ENCODE results near the gene NCAN. TPM values are rescaled to one million over a fixed set of nuclear protein-coding genes. Genes with fewer than 3 reads are reported as not detected.
A peak's percentile ranks its signal among the peaks of the same experiment; 100 is the strongest.

The NCAN gene
- total RNA-seq, 4 donors from 2014 or later = not detected

DNA sequence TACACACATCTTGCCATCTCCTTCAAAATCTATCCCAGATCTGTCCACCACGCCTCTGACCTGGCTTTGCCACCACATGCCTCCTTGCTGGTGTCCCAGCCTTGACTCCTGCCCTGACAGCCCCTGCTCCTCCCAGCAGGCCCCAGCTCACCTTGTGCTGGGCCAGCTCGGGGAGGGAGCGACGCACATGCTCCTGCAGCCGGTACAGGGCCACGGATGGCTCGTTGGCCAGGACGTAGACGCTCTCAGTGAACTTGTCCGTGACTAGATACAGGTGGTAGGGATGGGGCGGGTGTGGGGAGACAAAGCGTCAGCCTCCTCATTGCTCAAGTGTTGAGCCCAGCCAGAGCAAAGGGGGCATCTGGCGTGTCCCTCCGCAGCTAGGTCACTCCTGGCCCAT, 25.0 kb upstream of the NCAN start:
- H3K9me3 ChIP-seq = no peaks in the 10 kb centered on the region
- no peak overlapping the region for H3K27ac ChIP-seq
- H3K4me3 ChIP-seq = no peak overlapping the region
- H3K4me1 ChIP-seq = peaks cover 18 to 34% (median 24%) of the 10 kb centered on the region in 3 donors
- intact Hi-C loops (cut with DNase I) = no loop called here
- no peaks in the 10 kb centered on the region for H3K27me3 ChIP-seq
- H3K36me3 ChIP-seq = peaks cover 0 to 55% (median 8%) of the 10 kb centered on the region in 3 donors
- 90 to 96% methylated on average over 4 to 5 of the region's 14 CpGs for WGBS, 2 donors
- TF ChIP-seq, protein P1, sequence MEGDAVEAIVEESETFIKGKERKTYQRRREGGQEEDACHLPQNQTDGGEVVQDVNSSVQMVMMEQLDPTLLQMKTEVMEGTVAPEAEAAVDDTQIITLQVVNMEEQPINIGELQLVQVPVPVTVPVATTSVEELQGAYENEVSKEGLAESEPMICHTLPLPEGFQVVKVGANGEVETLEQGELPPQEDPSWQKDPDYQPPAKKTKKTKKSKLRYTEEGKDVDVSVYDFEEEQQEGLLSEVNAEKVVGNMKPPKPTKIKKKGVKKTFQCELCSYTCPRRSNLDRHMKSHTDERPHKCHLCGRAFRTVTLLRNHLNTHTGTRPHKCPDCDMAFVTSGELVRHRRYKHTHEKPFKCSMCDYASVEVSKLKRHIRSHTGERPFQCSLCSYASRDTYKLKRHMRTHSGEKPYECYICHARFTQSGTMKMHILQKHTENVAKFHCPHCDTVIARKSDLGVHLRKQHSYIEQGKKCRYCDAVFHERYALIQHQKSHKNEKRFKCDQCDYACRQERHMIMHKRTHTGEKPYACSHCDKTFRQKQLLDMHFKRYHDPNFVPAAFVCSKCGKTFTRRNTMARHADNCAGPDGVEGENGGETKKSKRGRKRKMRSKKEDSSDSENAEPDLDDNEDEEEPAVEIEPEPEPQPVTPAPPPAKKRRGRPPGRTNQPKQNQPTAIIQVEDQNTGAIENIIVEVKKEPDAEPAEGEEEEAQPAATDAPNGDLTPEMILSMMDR (IDR thresholded peaks at IDR 0.05) = no peak
- no peak for TF ChIP-seq POLR2A (IDR thresholded peaks at IDR 0.05)
- DNase-seq = no peak

DNA sequence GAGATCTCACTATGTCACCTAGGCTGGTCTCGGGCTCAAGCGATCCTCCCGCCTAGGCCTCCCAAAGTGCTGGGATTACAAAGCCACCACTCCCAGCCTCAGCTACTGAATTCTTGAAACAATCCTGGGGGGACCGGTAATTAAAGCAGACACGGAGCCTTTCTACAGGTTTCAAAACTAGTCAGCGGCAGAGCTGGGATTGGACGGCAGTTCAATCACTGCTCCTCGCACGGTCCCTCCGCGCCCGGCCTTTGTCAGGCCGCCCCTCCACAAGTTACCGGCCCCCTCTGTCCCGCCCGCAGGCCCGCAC, 20.0 kb upstream of the NCAN start:
- H3K4me3 ChIP-seq = peak overlapping the region; percentile 59 to 85 (median 82)
- intact Hi-C loops (cut with DNase I) = no loop called here
- H3K36me3 ChIP-seq = peaks cover 0 to 21% (median under 1%) of the 10 kb centered on the region in 3 donors
- H3K27ac ChIP-seq = peak overlapping the region; percentile 98 to 100 (median 99)
- no peaks in the 10 kb centered on the region for H3K9me3 ChIP-seq
- peaks cover 37 to 60% (median 40%) of the 10 kb centered on the region in 3 donors for H3K4me1 ChIP-seq
- TF ChIP-seq POLR2A (IDR thresholded peaks at IDR 0.05) = no peak
- TF ChIP-seq, protein P1 (IDR thresholded peaks at IDR 0.05) = no peak
- DNase-seq = no peak
- WGBS, 2 donors = 0 to 1% methylated on average over 1 to 15 of the region's 17 CpGs
- H3K27me3 ChIP-seq = no peaks in the 10 kb centered on the region

DNA sequence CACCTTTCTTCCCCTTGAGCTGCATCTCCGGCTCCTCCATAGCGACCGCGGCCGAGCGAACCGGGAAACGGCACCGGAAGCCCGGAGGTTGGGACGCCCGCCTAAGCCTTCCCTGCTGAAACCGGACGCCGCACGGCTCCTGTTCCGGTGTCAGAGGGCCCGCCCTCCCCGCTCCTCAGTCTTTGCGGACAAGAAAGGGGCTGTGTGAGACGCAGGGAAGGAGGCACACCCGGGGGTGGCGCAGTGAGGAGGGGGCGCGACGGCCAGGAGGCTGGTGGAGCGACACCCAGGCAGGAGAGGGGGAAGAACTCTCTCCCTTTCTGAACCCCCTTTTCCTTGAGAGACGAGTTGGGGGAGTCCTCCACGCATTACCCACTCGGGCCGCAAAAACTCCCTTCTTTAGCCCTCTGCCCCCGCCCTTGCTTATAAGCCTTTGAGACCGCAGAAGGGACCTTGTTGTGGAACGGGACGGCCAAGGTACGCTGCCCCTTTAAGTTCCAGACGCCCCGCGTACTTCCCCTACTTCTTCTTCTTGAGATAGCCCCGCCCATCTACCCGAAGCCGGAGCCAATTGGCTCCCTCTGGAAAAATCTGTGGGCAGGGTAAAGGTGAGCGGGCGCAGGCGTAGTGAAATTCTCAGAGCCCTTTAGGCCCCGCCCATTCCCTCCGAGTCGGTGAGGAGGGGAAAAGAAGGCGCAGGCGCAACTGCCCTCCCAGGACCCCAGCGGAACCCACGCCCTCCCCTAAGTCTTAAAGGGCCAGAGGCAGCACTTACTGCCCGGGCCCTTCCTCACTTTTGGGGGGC, 19.5 kb upstream of the NCAN start, which contains the start of the genes BORCS8 and RFXANK:
BORCS8 (minus strand) TSS at position 75 of the 805 bp plus-strand sequence; CDS start at position 40, 35 bp downstream.
RFXANK (plus strand) TSS at position 181 of the 805 bp plus-strand sequence. CDS start 1,689 bp downstream, outside the sequence.
- H3K4me3 ChIP-seq = peak within 1 kb of the TSS; percentile 59 to 85 (median 82)
- H3K27ac ChIP-seq = peak within 1 kb of the TSS; percentile 98 to 100 (median 99)
- peaks cover 37 to 60% (median 40%) of the 10 kb centered on the region in 3 donors for H3K4me1 ChIP-seq
- intact Hi-C loops (cut with DNase I) = no loop called here
- TF ChIP-seq POLR2A (IDR thresholded peaks at IDR 0.05) = peak in 1 of 4 donors; percentile 65
- TF ChIP-seq, protein P1 (IDR thresholded peaks at IDR 0.05) = peak in 2 of 6 experiments; percentile 15 to 29
- H3K9me3 ChIP-seq = no peaks in the 10 kb centered on the region
- H3K36me3 ChIP-seq = peaks cover 0 to 21% (median 6%) of the 10 kb centered on the region in 3 donors
- DNase-seq = peak; percentile 96
- WGBS, 2 donors = 0 to 3% methylated on average over 14 to 20 of the region's 53 CpGs
- H3K27me3 ChIP-seq = no peaks in the 10 kb centered on the region

DNA sequence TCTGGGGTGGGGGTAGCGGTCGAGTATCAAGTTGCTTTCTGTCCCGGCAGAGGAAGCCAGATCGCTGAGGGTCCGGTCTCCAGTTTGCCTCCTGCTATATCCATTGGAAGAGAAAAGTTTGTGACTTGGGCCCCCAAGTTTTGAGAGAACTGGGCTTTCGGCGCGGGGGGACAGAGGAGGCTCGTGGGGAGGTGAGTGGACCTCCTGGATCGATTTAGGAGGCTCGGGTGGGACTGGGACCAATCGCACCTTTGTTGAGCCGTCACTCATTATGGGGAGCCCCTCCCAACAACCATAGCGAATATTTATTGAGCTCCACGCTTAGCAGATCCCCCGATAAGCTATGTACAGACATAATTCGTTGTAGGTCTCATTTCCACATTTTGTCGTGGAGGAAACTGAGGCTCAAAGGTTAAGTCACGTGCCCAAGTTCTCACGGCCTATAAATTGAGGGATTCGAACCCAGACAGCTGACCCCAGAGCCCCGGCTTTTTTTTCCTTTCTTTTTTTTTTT, 18.8 kb upstream of the NCAN start:
- H3K4me1 ChIP-seq = peaks cover 37 to 60% (median 40%) of the 10 kb centered on the region in 3 donors
- H3K4me3 ChIP-seq = peak overlapping the region; percentile 59 to 85 (median 82)
- no peak for TF ChIP-seq POLR2A (IDR thresholded peaks at IDR 0.05)
- TF ChIP-seq, protein P1 (IDR thresholded peaks at IDR 0.05) = no peak
- no peaks in the 10 kb centered on the region for H3K27me3 ChIP-seq
- DNase-seq = no peak
- intact Hi-C loops (cut with DNase I) = no loop called here
- H3K36me3 ChIP-seq = peaks cover 0 to 27% (median 10%) of the 10 kb centered on the region in 3 donors
- no peaks in the 10 kb centered on the region for H3K9me3 ChIP-seq
- WGBS, 2 donors = 0 to 4% methylated on average over 15 to 20 of the region's 22 CpGs
- H3K27ac ChIP-seq = peak overlapping the region; percentile 98 to 100 (median 99)

DNA sequence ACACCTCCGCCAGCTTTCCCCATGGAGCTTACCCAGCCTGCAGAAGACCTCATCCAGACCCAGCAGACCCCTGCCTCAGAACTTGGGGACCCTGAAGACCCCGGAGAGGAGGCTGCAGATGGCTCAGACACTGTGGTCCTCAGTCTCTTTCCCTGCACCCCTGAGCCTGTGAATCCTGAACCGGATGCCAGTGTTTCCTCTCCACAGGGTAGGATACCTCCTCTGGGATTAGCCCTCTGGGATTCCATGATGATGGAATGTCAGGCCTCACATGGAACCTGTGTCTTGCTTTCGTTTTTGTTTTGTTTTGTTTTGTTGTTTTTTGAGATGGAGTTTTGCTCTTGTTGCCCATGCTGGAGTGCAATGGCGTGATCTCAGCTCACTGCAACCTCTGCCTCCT, 17.8 kb upstream of the NCAN start:
- peak overlapping the region in 2 of 4 donors; percentile 82 to 85 for H3K4me3 ChIP-seq
- intact Hi-C loops (cut with DNase I) = no loop called here
- peaks cover 37 to 52% (median 39%) of the 10 kb centered on the region in 3 donors for H3K4me1 ChIP-seq

More for the DNA sequence above, 17.8 kb upstream of the NCAN start:
- Histone ChIP-seq H3K27ac (peak overlapping the region; percentile 15 to 99 (median 98)), H3K9me3 (no peaks in the 10 kb centered on the region), H3K27me3 (no peaks in the 10 kb centered on the region), H3K36me3 (peaks cover 0 to 37% (median 19%) of the 10 kb centered on the region in 3 donors)
- DNase-seq = no peak
- TF ChIP-seq POLR2A (IDR thresholded peaks at IDR 0.05) = no peak
- TF ChIP-seq, protein P1 (IDR thresholded peaks at IDR 0.05) = no peak
- 65 to 75% methylated on average over 5 of the region's 5 CpGs for WGBS, 2 donors

Data from esophagus squamous epithelium (tissue), 5 donors.